WTC11 (cell line): ENCODE data around the gene CCDC81. TPM values are rescaled to one million over a fixed set of nuclear protein-coding genes. Genes with fewer than 3 reads are reported as not detected.

Source experiments
- ATAC-seq: fragments of 200-7000 bp; cut with Tn5 transposase; 2 replicates; pipeline ENCODE4 v1.10.0; 2021; ENCODE audit warnings: mild to moderate bottlenecking, moderate library complexity
- CTCF ChIA-PET: fragments of 300-600 bp; sonication (Branson Sonifier 250); formaldehyde crosslinking; loops from one replicate; lab custom pipeline; 2021; ENCODE audit warnings: antibody characterized with exemption; lab: Charles Lee
- POLR2A ChIA-PET: fragments of 350-600 bp; sonication (Branson Sonifier 250); formaldehyde crosslinking; loops from one replicate; lab custom pipeline; 2021; ENCODE audit warnings: antibody characterized with exemption; lab: Charles Lee
- DNase-seq: peaks from one replicate; pipeline ENCODE4 v3.0.0; 2021; ENCODE audit warnings: low spot score
- H3K27ac Mint-ChIP-seq: 2 replicates; pipeline ENCODE4 v1.8.0; 2021; ENCODE audit warnings: mixed read lengths
- H3K27me3 Mint-ChIP-seq: 2 replicates; pipeline ENCODE4 v1.8.0; 2021; ENCODE audit warnings: low read depth, mild to moderate bottlenecking, moderate library complexity, mixed read lengths
- H3K36me3 Mint-ChIP-seq: 2 replicates; pipeline ENCODE4 v1.8.0; 2021; ENCODE audit warnings: mixed read lengths
- H3K4me1 Mint-ChIP-seq: 2 replicates; pipeline ENCODE4 v1.8.0; 2022; ENCODE audit warnings: mixed read lengths
- H3K4me3 Mint-ChIP-seq: 2 replicates; pipeline ENCODE4 v1.8.0; 2021; ENCODE audit warnings: mild to moderate bottlenecking, moderate library complexity, mixed read lengths
- H3K9me3 Mint-ChIP-seq: 2 replicates; pipeline ENCODE4 v1.8.0; 2021; ENCODE audit warnings: mixed read lengths
- AFF4 ChIP-seq: sonication (generic); formaldehyde crosslinking; IDR thresholded peaks from 2 replicates; pipeline ENCODE4 v1.8.1; 2023; ENCODE audit warnings: mild to moderate bottlenecking, missing genetic modification reagents, borderline replicate concordance
- ATF6 ChIP-seq: sonication (generic); formaldehyde crosslinking; IDR thresholded peaks from 2 replicates; pipeline ENCODE4 v1.8.1; 2023; ENCODE audit warnings: mild to moderate bottlenecking, missing genetic modification reagents
- CBFB ChIP-seq: sonication (generic); formaldehyde crosslinking; IDR thresholded peaks from 2 replicates; pipeline ENCODE4 v1.8.1; 2022; ENCODE audit warnings: mild to moderate bottlenecking, low read depth, missing genetic modification reagents
- ERG ChIP-seq: fragments of 250-450 bp; sonication (Bioruptor Pico); IDR thresholded peaks from 2 replicates; pipeline ENCODE4 v1.8.0; 2021; ENCODE audit warnings: mild to moderate bottlenecking
- NFATC4 ChIP-seq: fragments of 250-450 bp; sonication (Bioruptor Pico); IDR thresholded peaks from 2 replicates; pipeline ENCODE4 v1.9.0; 2021; ENCODE audit warnings: mild to moderate bottlenecking
- OVOL2 ChIP-seq: fragments of 250-450 bp; sonication (Bioruptor Pico); IDR thresholded peaks from 2 replicates; pipeline ENCODE4 v1.9.0; 2021; ENCODE audit warnings: mild to moderate bottlenecking, borderline replicate concordance
- TEAD1 ChIP-seq: sonication (generic); formaldehyde crosslinking; IDR thresholded peaks from 2 replicates; pipeline ENCODE4 v1.8.0; 2022; ENCODE audit warnings: mild to moderate bottlenecking, missing genetic modification reagents
- USF1 ChIP-seq: sonication (generic); formaldehyde crosslinking; IDR thresholded peaks from 2 replicates; pipeline ENCODE4 v1.8.0; 2022; ENCODE audit warnings: mild to moderate bottlenecking, missing genetic modification reagents
- ZNF416 ChIP-seq: fragments of 250-450 bp; sonication (Bioruptor Pico); IDR thresholded peaks from 2 replicates; pipeline ENCODE4 v1.9.0; 2021; ENCODE audit warnings: mild to moderate bottlenecking, inconsistent platforms
- ZNF512 ChIP-seq: sonication (generic); formaldehyde crosslinking; IDR thresholded peaks from 2 replicates; pipeline ENCODE4 v1.8.1; 2022; ENCODE audit warnings: missing genetic modification reagents, borderline replicate concordance
- ZSCAN18 ChIP-seq: fragments of 250-450 bp; sonication (Bioruptor Pico); IDR thresholded peaks from 2 replicates; pipeline ENCODE4 v2.1.2; 2022; ENCODE audit warnings: mild to moderate bottlenecking, moderate library complexity
- total RNA-seq: library from RNA; stranded (reverse); gene quantifications from 3 replicates; pipeline ENCODE4 v1.2.3, GENCODE V29; 2021

Gene CCDC81
- total RNA-seq, 1 experiment from 2014 or later = 0.98 TPM

GRCh38 chr11:86442827-86443226, 68.1 kb downstream of the CCDC81 start:
- DNase-seq (no peak), ATAC-seq (no peak; the same call in 1 of the 2 replicates)
- CTCF ChIA-PET = interaction anchor here (1.4 kb wide), 1 partner anchor 82 kb away, joined by 6 read pairs; no protein-coding TSS in a partner anchor
- H3K4me3 Mint-ChIP-seq = no peak overlapping the region
- TF ChIP-seq AFF4 (CRISPR knock-in tag) (no peak), TEAD1 (CRISPR knock-in tag) (no peak), CBFB (CRISPR knock-in tag) (no peak), ERG (no peak), ZSCAN18 (CRISPR knock-in tag) (no peak), OVOL2 (CRISPR knock-in tag) (no peak), ZNF416 (CRISPR knock-in tag) (no peak), USF1 (CRISPR knock-in tag) (no peak), ATF6 (CRISPR knock-in tag) (no peak), ZNF512 (no peak)
- TF ChIP-seq, all 79 proteins: peak for 0
- Mint-ChIP-seq H3K36me3 (no peaks in the 10 kb centered on the region), H3K4me1 (no peaks in the 10 kb centered on the region), H3K27ac (no peak overlapping the region), H3K9me3 (no peaks in the 10 kb centered on the region), H3K27me3 (no peaks in the 10 kb centered on the region; the same call in 1 of the 2 replicates)
- POLR2A ChIA-PET = no interaction called here

- H3K27ac Mint-ChIP-seq = no peak overlapping the region
- no peaks in the 10 kb centered on the region; the same call in 1 of the 2 replicates for H3K27me3 Mint-ChIP-seq
- no peak overlapping the region for H3K4me3 Mint-ChIP-seq
- POLR2A ChIA-PET = no interaction called here
- DNase-seq (no peak), ATAC-seq (no peak)
- no peaks in the 10 kb centered on the region for H3K4me1 Mint-ChIP-seq
- no peaks in the 10 kb centered on the region for H3K9me3 Mint-ChIP-seq
- TF ChIP-seq NFATC4 (CRISPR knock-in tag) = no peak
- no peaks in the 10 kb centered on the region for H3K36me3 Mint-ChIP-seq
- CTCF ChIA-PET = interaction anchor here (1.4 kb wide), 1 partner anchor 82 kb away, joined by 6 read pairs; no protein-coding TSS in a partner anchor
These were observed 68.7 kb downstream of the CCDC81 start for GRCh38 chr11:86443415-86443814.
